Stimulated activated naive CD8-positive, alpha-beta T cell treated with anti-CD3 and anti-CD28 coated beads, Interleukin-15, Interleukin-2, amounts not matched to agents 100 U/mL and 50 U/mL, for 24 hours (primary cell): ENCODE results near the gene CUL3.
"Not testable (repeated sequence)": the region's sequence is repeated elsewhere in the genome, so short reads cannot be mapped to it uniquely, and the experiment has no call there.

Experiments
- ATAC-seq: fragments of 150-1000 bp; cut with Tn5 transposase; one replicate; pipeline ENCODE4 v1.10.0; 2021
- DNase-seq: peaks from one replicate; pipeline ENCODE4 v3.0.0; 2021

Gene CUL3

GRCh38 chr2:224585211-224586088 lies at the start of gene CUL3:
Gene CUL3, minus strand, starts transcription at chr2:224585363. Its CDS starts 354 bp downstream, at chr2:224585009.
- peak; percentile 86 for ATAC-seq
- peak; percentile 99 for DNase-seq

GRCh38 chr2:224630659-224631550 lies 45.7 kb upstream of the CUL3 start:
- DNase-seq (no peak), ATAC-seq (no peak)

GRCh38 chr2:224628416-224628815 lies 43.3 kb upstream of the CUL3 start:
- ATAC-seq (no peak), DNase-seq (no peak)

GRCh38 chr2:224626735-224627134 lies 41.6 kb upstream of the CUL3 start:
- DNase-seq, result no peak
- no peak for ATAC-seq

- ATAC-seq, result no peak
Observed at GRCh38 chr2:224613543-224614286, 28.6 kb upstream of the CUL3 start.

GRCh38 chr2:224612578-224612977 lies 27.4 kb upstream of the CUL3 start:
- DNase-seq (no peak), ATAC-seq (no peak)

More at GRCh38 chr2:224613543-224614286, 28.6 kb upstream of the CUL3 start:
- no peak for DNase-seq

GRCh38 chr2:224611938-224612337 lies 26.8 kb upstream of the CUL3 start:
- ATAC-seq, result no peak
- no peak for DNase-seq

GRCh38 chr2:224608104-224608503 lies 22.9 kb upstream of the CUL3 start:
- ATAC-seq (no peak), DNase-seq (no peak)

- DNase-seq, ATAC-seq: not testable (repeated sequence)
Observed at GRCh38 chr2:224603746-224604500, 18.8 kb upstream of the CUL3 start.

- ATAC-seq, result not testable (repeated sequence)
- DNase-seq, result peak; percentile 33
Observed at GRCh38 chr2:224602778-224603375, 17.7 kb upstream of the CUL3 start.

- ATAC-seq (peak; percentile 88), DNase-seq (no peak)
Observed at GRCh38 chr2:224601923-224602322, 16.8 kb upstream of the CUL3 start.

- ATAC-seq (no peak), DNase-seq (no peak)
Observed at GRCh38 chr2:224598678-224599077, 13.5 kb upstream of the CUL3 start.

- ATAC-seq, result no peak
- DNase-seq, result no peak
Observed at GRCh38 chr2:224596289-224596688, 11.1 kb upstream of the CUL3 start.

- ATAC-seq, result no peak
- DNase-seq, result no peak
Observed at GRCh38 chr2:224595518-224595917, 10.4 kb upstream of the CUL3 start.

- no peak for ATAC-seq
- DNase-seq, result no peak
Observed at GRCh38 chr2:224594840-224595239, 9.7 kb upstream of the CUL3 start.

GRCh38 chr2:224591220-224591619 lies 6.1 kb upstream of the CUL3 start:
- no peak for DNase-seq

GRCh38 chr2:224586127-224586695 lies 1.0 kb upstream of the CUL3 start:
- ATAC-seq, result no peak
- no peak for DNase-seq

More at GRCh38 chr2:224591220-224591619, 6.1 kb upstream of the CUL3 start:
- no peak for ATAC-seq

GRCh38 chr2:224584785-224585210 lies 365 bp downstream of the CUL3 start:
- ATAC-seq (peak; percentile 30), DNase-seq (peak; percentile 63)

- ATAC-seq, result no peak
- DNase-seq, result peak; percentile 38
Observed at GRCh38 chr2:224584111-224584784, 915 bp downstream of the CUL3 start.

GRCh38 chr2:224583033-224583432 lies 2.1 kb downstream of the CUL3 start:
- not testable (repeated sequence) for ATAC-seq, DNase-seq
